GM21529 (cell line): ENCODE results near the gene TPK1.
A peak's percentile ranks its signal among the peaks of the same experiment; 100 is the strongest.
"Not testable (repeated sequence)": the region's sequence is repeated elsewhere in the genome, so short reads cannot be mapped to it uniquely, and the experiment has no call there.

Source experiments
- ATAC-seq: cut with Tn5 transposase; IDR thresholded peaks from one replicate; pipeline ENCODE4 v1.9.1; 2021; ENCODE audit not compliant: unreplicated experiment

TPK1 gene

GRCh38 chr7:144726840-144727239, 109.0 kb downstream of the TPK1 start:
- not testable (repeated sequence) for ATAC-seq

GRCh38 chr7:144725070-144725469, 110.8 kb downstream of the TPK1 start:
- peak; percentile 97 for ATAC-seq

GRCh38 chr7:144723301-144723700, 112.6 kb downstream of the TPK1 start:
- ATAC-seq = no peak

GRCh38 chr7:144720710-144721109, 115.1 kb downstream of the TPK1 start:
- ATAC-seq = no peak

- ATAC-seq = no peak
Measured at GRCh38 chr7:144720149-144720548, 115.7 kb downstream of the TPK1 start.

GRCh38 chr7:144717720-144718119, 118.1 kb downstream of the TPK1 start:
- no peak for ATAC-seq

- no peak for ATAC-seq
Measured at GRCh38 chr7:144713850-144714249, 122.0 kb downstream of the TPK1 start.

GRCh38 chr7:144710791-144711190, 125.1 kb downstream of the TPK1 start:
- ATAC-seq = no peak

GRCh38 chr7:144709066-144709465, 126.8 kb downstream of the TPK1 start:
- no peak for ATAC-seq

- ATAC-seq = no peak
Measured at GRCh38 chr7:144691240-144691639, 144.6 kb downstream of the TPK1 start.

GRCh38 chr7:144682581-144683280, 153.1 kb downstream of the TPK1 start:
- ATAC-seq = no peak

GRCh38 chr7:144676492-144676891, 159.4 kb downstream of the TPK1 start:
- ATAC-seq = no peak

- ATAC-seq = no peak
Measured at GRCh38 chr7:144674550-144674949, 161.3 kb downstream of the TPK1 start.

GRCh38 chr7:144672869-144673268, 163.0 kb downstream of the TPK1 start:
- ATAC-seq = no peak

GRCh38 chr7:144671429-144671828, 164.4 kb downstream of the TPK1 start:
- ATAC-seq = no peak

- ATAC-seq = no peak
Measured at GRCh38 chr7:144670218-144670617, 165.6 kb downstream of the TPK1 start.

GRCh38 chr7:144668503-144668902, 167.3 kb downstream of the TPK1 start:
- no peak for ATAC-seq

GRCh38 chr7:144665689-144666381, 170.0 kb downstream of the TPK1 start:
- no peak for ATAC-seq

- ATAC-seq = no peak
Measured at GRCh38 chr7:144659211-144659610, 176.6 kb downstream of the TPK1 start.

- ATAC-seq = peak; percentile 65
Measured at GRCh38 chr7:144656965-144657517, 178.8 kb downstream of the TPK1 start.

GRCh38 chr7:144653449-144653848, 182.4 kb downstream of the TPK1 start:
- ATAC-seq = no peak

- ATAC-seq = no peak
Measured at GRCh38 chr7:144650439-144650838, 185.4 kb downstream of the TPK1 start.
